BE2C (cell line): Measurements from ENCODE around the gene REEP6.
"Not testable (repeated sequence)": the region's sequence is repeated elsewhere in the genome, so short reads cannot be mapped to it uniquely, and the experiment has no call there.

Experiments
- DNase-seq: peaks from one replicate; pipeline ENCODE4 v3.0.0-alpha.2; 2020
- H3K27me3 ChIP-seq: fragments of 250-450 bp; sonication (Bioruptor Pico); 2 replicates; pipeline ENCODE4 v1.5.1; 2020; ENCODE audit warnings: mild to moderate bottlenecking
- H3K36me3 ChIP-seq: fragments of 250-450 bp; sonication (Bioruptor Pico); 2 replicates; pipeline ENCODE4 v1.5.1; 2020; ENCODE audit warnings: mild to moderate bottlenecking
- H3K4me1 ChIP-seq: fragments of 250-450 bp; sonication (Bioruptor Pico); 2 replicates; pipeline ENCODE4 v1.5.1; 2020
- H3K4me3 ChIP-seq: 2 replicates; pipeline ENCODE4 v1.5.1; 2011; ENCODE audit warnings: low read depth, low read length
- H3K9me3 ChIP-seq: fragments of 250-450 bp; sonication (Bioruptor Pico); 2 replicates; pipeline ENCODE4 v1.5.1; 2020
- TF ChIP-seq, protein P1 (sequence below): IDR thresholded peaks from 2 replicates; pipeline ENCODE4 v1.5.1; 2012; ENCODE audit warnings: mild to moderate bottlenecking, low read depth, low read length

The REEP6 gene

DNA sequence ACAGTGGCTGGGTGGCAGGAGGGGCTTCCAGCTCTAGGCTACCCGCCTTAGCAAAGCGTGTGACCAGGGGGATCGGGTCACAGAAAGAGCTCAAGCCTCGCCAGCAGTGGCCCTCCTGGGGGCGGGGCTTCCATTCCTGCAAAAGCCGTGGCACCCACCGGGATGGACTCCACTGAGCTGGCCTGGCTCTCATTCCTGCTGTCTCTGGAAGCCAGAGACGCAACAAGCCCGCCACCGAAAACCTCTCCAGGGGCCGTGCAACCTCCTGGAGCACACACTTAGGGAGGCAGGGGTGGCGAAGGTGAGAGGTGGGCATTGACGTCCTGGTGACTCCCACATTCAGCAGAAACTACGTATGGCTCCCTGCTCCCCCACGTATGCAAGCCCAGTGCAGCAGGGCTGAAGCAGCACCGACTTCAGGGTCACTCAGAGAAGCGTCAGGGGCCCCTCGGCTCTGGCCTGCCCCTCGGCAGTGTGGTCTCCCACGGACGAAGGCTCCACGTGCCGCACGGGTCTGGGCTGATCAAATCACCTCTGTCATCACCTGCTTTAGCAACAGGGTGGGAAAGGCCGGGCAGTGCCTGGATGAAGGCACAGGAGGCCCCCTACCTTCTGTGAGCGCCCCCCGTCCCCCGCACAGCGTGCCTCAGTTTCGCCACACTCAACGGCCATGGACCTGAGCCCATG, 15.1 kb upstream of the REEP6 start:
- no peaks in the 10 kb centered on the region for H3K9me3 ChIP-seq
- peaks cover 14% of the 10 kb centered on the region for H3K4me1 ChIP-seq
- TF ChIP-seq, protein P1, sequence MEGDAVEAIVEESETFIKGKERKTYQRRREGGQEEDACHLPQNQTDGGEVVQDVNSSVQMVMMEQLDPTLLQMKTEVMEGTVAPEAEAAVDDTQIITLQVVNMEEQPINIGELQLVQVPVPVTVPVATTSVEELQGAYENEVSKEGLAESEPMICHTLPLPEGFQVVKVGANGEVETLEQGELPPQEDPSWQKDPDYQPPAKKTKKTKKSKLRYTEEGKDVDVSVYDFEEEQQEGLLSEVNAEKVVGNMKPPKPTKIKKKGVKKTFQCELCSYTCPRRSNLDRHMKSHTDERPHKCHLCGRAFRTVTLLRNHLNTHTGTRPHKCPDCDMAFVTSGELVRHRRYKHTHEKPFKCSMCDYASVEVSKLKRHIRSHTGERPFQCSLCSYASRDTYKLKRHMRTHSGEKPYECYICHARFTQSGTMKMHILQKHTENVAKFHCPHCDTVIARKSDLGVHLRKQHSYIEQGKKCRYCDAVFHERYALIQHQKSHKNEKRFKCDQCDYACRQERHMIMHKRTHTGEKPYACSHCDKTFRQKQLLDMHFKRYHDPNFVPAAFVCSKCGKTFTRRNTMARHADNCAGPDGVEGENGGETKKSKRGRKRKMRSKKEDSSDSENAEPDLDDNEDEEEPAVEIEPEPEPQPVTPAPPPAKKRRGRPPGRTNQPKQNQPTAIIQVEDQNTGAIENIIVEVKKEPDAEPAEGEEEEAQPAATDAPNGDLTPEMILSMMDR: no peak
- no peak for DNase-seq
- no peaks in the 10 kb centered on the region for H3K27me3 ChIP-seq
- 0 out of 2 replicates have a peak, but pooled peaks cover 2% of the 10 kb centered on the region for H3K36me3 ChIP-seq
- no peak overlapping the region for H3K4me3 ChIP-seq

DNA sequence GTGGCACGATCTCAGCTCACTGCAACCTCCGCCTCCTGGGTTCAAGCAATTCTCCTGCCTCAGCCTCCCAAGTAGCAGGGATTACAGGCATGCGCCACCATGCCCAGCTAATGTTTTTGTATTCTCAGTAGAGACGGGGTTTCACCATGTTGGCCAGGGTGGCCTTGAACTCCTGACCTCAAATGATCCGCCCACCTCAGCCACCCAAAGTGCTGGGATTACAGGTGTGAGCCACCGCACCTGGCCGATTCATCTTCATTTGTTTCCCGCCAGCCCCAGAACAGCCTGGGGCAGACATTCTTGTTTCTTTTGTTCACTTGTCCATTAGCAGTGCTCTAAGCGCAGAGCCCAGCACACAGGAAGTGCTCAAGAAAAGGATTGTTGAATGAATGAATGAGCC, 13.9 kb upstream of the REEP6 start:
- peaks cover 14% of the 10 kb centered on the region for H3K4me1 ChIP-seq
- H3K4me3 ChIP-seq, H3K36me3 ChIP-seq, H3K9me3 ChIP-seq, H3K27me3 ChIP-seq, DNase-seq: not testable (repeated sequence)

DNA sequence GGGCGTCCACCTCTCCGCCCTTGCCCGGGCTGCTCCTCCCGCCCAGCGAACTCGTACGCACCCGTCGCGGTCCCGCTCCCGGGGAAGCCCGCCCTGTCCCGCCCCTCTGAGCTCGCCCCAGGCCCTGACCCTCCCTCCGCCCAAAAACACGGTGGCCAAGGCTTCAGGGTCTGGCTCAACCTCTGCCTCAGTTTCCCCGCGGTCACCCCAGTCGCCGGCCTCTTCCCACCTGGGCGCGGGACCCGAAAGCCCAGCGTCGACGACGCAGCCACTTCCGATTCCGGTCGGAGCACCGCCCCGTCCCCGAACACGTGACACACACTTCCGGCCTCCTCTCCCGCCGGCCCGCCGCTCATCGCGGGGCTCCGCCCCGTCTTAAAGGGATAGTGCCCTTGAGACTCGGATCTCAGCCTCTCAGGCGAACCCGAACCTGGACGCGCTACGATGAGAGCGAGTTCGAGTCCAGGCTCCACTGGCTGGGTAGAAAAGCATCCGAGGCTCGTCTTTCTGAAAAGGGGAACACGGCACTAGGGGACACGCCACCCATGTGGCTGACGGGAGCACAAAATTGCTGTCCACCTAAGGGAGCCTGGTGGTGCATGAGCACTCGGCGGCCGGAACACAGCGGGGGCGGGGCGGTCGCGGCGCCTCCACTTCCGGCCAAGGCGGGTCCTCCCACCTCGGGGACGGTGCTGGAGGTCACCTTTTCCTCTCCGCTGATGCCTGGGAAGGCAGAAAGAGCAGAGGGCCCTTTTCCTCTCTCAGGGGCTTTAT, 11.9 kb upstream of the REEP6 start, which contains the start of gene C19orf25:
TSS of gene C19orf25 (minus strand) at position 282 of the 774 bp plus-strand sequence. CDS start 312 bp downstream, outside the sequence.
- peak; percentile 96 for DNase-seq
- H3K9me3 ChIP-seq: no peaks in the 10 kb centered on the region
- 0 out of 2 replicates have a peak, but pooled peaks cover 2% of the 10 kb centered on the region for H3K36me3 ChIP-seq
- TF ChIP-seq, protein P1: no peak
- H3K4me3 ChIP-seq: peak within 1 kb of the TSS; percentile 77
- no peaks in the 10 kb centered on the region for H3K27me3 ChIP-seq
- H3K4me1 ChIP-seq: peaks cover 3% of the 10 kb centered on the region

DNA sequence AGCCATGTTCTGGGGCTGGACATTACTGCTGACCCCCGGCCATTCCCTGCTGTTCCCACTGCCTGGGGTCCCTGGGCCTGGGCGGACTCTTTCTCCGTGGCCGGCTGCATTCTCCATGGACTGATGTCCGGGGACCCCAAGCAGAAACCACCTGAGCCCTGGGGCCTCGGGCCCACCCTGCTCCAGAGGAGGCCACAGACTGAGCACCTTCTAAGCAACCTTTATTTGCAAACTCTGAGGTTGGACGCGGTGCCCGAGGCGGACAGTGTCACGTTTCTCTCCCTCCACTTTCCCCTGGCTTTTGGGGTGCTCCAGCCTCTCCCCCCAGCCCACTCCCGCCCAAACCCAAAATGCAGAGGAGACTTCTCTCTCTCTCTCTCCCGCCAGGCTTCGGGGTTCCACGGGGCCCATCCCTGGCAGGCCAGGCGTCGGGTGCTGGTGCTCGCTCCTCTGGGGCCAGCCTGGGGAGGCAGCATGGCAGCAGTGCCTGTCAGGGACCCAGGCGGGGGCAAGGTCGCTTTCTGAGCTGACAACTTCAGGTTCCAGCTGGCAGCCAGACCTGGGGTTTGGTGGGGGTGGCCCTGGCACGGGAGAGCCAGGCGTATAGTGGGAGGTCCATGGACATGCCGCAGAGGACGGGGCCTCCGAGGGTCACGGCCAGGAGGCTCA, 9.6 kb upstream of the REEP6 start:
- DNase-seq: no peak

DNA sequence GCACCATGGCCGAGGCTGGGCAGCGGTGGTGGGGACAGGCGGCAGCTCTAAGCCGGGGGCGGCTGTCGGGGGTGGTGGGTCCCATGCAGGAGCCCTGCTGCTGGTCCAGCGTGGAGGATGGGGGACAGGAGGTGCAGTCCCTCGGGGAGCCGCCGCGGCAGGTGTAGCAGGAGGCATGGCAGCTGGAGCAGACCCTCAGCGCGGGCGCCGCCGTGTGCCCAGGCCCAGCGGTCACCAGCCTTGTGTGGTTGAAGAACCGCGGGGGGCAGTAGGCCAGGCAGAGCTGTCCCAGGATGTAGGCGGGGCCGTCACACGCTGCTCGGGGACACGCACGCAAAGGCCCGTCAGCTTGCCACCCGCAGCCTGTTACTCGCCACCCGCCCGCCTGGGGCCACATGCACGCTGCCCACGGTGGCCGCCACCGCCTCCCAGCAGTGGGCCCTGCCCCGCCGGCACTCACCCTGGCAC, 9.1 kb upstream of the REEP6 start:
- Histone ChIP-seq H3K4me1 (no peaks in the 10 kb centered on the region), H3K27me3 (no peaks in the 10 kb centered on the region), H3K4me3 (no peak overlapping the region), H3K36me3 (0 out of 2 replicates have a peak, but pooled peaks cover 2% of the 10 kb centered on the region), H3K9me3 (no peaks in the 10 kb centered on the region)
- TF ChIP-seq, protein P1: no peak
- DNase-seq: no peak

More for the DNA sequence above, 9.6 kb upstream of the REEP6 start:
- no peak overlapping the region for H3K4me3 ChIP-seq
- H3K36me3 ChIP-seq: 0 out of 2 replicates have a peak, but pooled peaks cover 2% of the 10 kb centered on the region
- H3K4me1 ChIP-seq: no peaks in the 10 kb centered on the region
- no peaks in the 10 kb centered on the region for H3K9me3 ChIP-seq
- TF ChIP-seq, protein P1: no peak
- no peaks in the 10 kb centered on the region for H3K27me3 ChIP-seq

DNA sequence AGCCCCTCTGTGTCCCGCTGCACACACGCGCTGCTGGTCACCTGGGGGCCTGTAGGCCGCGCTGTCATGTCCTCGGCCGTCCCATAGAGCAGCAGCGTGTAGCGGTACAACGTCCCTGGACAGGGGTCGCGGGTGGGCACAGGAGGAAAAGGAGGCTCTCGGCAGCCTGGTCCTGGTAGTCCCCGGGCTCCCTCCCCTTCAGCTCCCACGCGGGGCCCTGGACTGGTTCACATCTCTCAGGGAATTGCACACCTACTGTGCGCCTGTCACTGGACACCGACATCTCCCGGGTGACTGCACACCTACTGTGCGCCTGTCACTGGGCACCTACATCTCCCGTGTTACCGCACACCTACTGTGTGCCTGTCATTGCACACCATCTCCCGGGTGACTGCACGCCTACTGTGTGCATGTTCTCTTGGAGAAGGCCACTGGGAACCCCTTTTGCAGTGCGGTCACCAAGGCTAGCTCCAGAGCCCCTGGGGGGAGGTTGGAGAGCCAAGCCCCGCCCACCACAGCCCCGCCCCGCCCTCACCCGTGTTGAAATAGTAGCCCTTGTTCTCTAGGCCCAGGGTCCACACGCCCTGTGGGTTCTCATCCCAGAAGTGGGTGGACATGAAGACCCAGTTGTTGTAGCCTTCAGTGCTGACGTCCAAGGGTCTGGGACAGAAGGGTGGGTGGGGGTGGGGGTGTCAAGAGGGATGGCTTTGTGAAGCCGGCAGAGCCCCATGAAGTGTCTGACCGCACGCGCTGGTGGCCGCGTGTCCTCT, 8.4 kb upstream of the REEP6 start:
- Histone ChIP-seq H3K9me3 (no peaks in the 10 kb centered on the region), H3K36me3 (no peaks in the 10 kb centered on the region), H3K4me3 (no peak overlapping the region), H3K27me3 (no peaks in the 10 kb centered on the region), H3K4me1 (no peaks in the 10 kb centered on the region)
- peak; percentile 27 for DNase-seq
- TF ChIP-seq, protein P1: no peak
